Cardiac fibroblast (primary cell): Measurements from ENCODE around the gene TDRD10.

Experiments used
- DNase-seq, 2 donors: peaks; one replicate each; pipeline versions ENCODE4 v3.0.0 to v3.0.0-alpha.2; 2010; ENCODE audit warnings: low read depth in 2 of 2
- H3K4me3 ChIP-seq, 2 donors: replicated peaks in 1 of 2; 1 replicate in 1 of 2; 2 replicates in 1 of 2; pipeline ENCODE4 v1.5.1; 2011; ENCODE audit warnings: low read depth in 2 of 2, low read length in 2 of 2, mild to moderate bottlenecking in 2 of 2, moderate library complexity in 1 of 2
- CTCF ChIP-seq: IDR thresholded peaks from one replicate; pipeline ENCODE4 v1.5.1; 2011; ENCODE audit warnings: low read depth, mild to moderate bottlenecking, low read length, inconsistent platforms

Gene TDRD10

GRCh38 chr1:154496383-154496782 lies 5.6 kb upstream of the TDRD10 start:
- H3K4me3 ChIP-seq = no peak overlapping the region
- TF ChIP-seq CTCF = no peak
- DNase-seq = no peak

GRCh38 chr1:154497026-154497806 lies 4.8 kb upstream of the TDRD10 start:
- peak in 1 of 2 donors; percentile 49 for DNase-seq
- TF ChIP-seq CTCF = no peak
- no peak overlapping the region for H3K4me3 ChIP-seq

- no peak for TF ChIP-seq CTCF
- no peak overlapping the region for H3K4me3 ChIP-seq
- DNase-seq = no peak
These were observed 2.6 kb upstream of the TDRD10 start for GRCh38 chr1:154499446-154499845.

GRCh38 chr1:154500533-154500932 lies 1.5 kb upstream of the TDRD10 start:
- DNase-seq = no peak
- no peak overlapping the region for H3K4me3 ChIP-seq
- TF ChIP-seq CTCF = no peak

- no peak for TF ChIP-seq CTCF
- peak overlapping the region; percentile 1 to 25 for H3K4me3 ChIP-seq
- peak in 1 of 2 donors; percentile 43 for DNase-seq
These were observed 475 bp upstream of the TDRD10 start for GRCh38 chr1:154501423-154502065.

- TF ChIP-seq CTCF = no peak
- H3K4me3 ChIP-seq = no peak overlapping the region
- DNase-seq = no peak
These were observed 711 bp downstream of the TDRD10 start for GRCh38 chr1:154502744-154503115.

GRCh38 chr1:154503898-154504297 lies 1.9 kb downstream of the TDRD10 start:
- no peak for DNase-seq
- no peak overlapping the region for H3K4me3 ChIP-seq
- no peak for TF ChIP-seq CTCF
